AG08396 (cell line): ENCODE data around the gene ARHGAP12.
A peak's percentile ranks its signal among the peaks of the same experiment; 100 is the strongest.
"Not testable (repeated sequence)": the region's sequence is repeated elsewhere in the genome, so short reads cannot be mapped to it uniquely, and the experiment has no call there.

Source experiments
- DNase-seq: peaks from one replicate; pipeline ENCODE4 v3.0.0; 2012; ENCODE audit warnings: low spot score, mixed read lengths

The ARHGAP12 gene

GRCh38 chr10:31928549-31929260 is at the start of gene ARHGAP12:
ARHGAP12 (minus strand) TSS chr10:31928831; CDS start chr10:31908855, 19,976 bp downstream.
- DNase-seq = peak; percentile 91

GRCh38 chr10:31978156-31978483 is 49.5 kb upstream of the ARHGAP12 start:
- no peak for DNase-seq

- DNase-seq = peak; percentile 53
Observed at GRCh38 chr10:31977440-31978155, 49.0 kb upstream of the ARHGAP12 start.

GRCh38 chr10:31975157-31975765 is 46.6 kb upstream of the ARHGAP12 start:
- no peak for DNase-seq

GRCh38 chr10:31974434-31975124 is 45.9 kb upstream of the ARHGAP12 start:
- DNase-seq = no peak

GRCh38 chr10:31972519-31973041 is 43.9 kb upstream of the ARHGAP12 start:
- no peak for DNase-seq

GRCh38 chr10:31969847-31970246 is 41.2 kb upstream of the ARHGAP12 start:
- not testable (repeated sequence) for DNase-seq

- DNase-seq = no peak
Observed at GRCh38 chr10:31963589-31963980, 35.0 kb upstream of the ARHGAP12 start.

- no peak for DNase-seq
Observed at GRCh38 chr10:31962826-31963588, 34.4 kb upstream of the ARHGAP12 start.

GRCh38 chr10:31961277-31962074 is 32.8 kb upstream of the ARHGAP12 start:
- DNase-seq = no peak

- no peak for DNase-seq
Observed at GRCh38 chr10:31959461-31960173, 31.0 kb upstream of the ARHGAP12 start.

- DNase-seq = no peak
Observed at GRCh38 chr10:31958856-31959255, 30.2 kb upstream of the ARHGAP12 start.

GRCh38 chr10:31956200-31956946 is 27.7 kb upstream of the ARHGAP12 start:
- no peak for DNase-seq

GRCh38 chr10:31954410-31955191 is 26.0 kb upstream of the ARHGAP12 start:
- DNase-seq = no peak

GRCh38 chr10:31953480-31953879 is 24.8 kb upstream of the ARHGAP12 start:
- DNase-seq = no peak

- no peak for DNase-seq
Observed at GRCh38 chr10:31953080-31953479, 24.4 kb upstream of the ARHGAP12 start.

GRCh38 chr10:31952066-31952465 is 23.4 kb upstream of the ARHGAP12 start:
- DNase-seq = no peak

GRCh38 chr10:31949266-31949665 is 20.6 kb upstream of the ARHGAP12 start:
- no peak for DNase-seq

- DNase-seq = no peak
Observed at GRCh38 chr10:31948021-31948420, 19.4 kb upstream of the ARHGAP12 start.
